Retina (tissue), 1 donor: Measurements from ENCODE around the gene SFMBT1.

Experiments
- DNase-seq: peaks from one replicate; pipeline ENCODE4 v3.0.0-alpha.2; 2016

The SFMBT1 gene

GRCh38 chr3:53045518-53046170, at the start of gene SFMBT1:
SFMBT1 (minus strand) TSS chr3:53046073; CDS start chr3:52969128, 76,945 bp downstream.
- DNase-seq = peak; percentile 84

GRCh38 chr3:53092942-53093341, 47.1 kb upstream of the SFMBT1 start:
- no peak for DNase-seq

GRCh38 chr3:53092216-53092615, 46.3 kb upstream of the SFMBT1 start:
- DNase-seq = no peak

GRCh38 chr3:53091011-53091410, 45.1 kb upstream of the SFMBT1 start:
- no peak for DNase-seq

- DNase-seq = no peak
Measured at GRCh38 chr3:53089511-53089910, 43.6 kb upstream of the SFMBT1 start.

GRCh38 chr3:53085476-53085875, 39.6 kb upstream of the SFMBT1 start:
- no peak for DNase-seq

GRCh38 chr3:53084310-53085001, 38.6 kb upstream of the SFMBT1 start:
- DNase-seq = peak; percentile 57

- no peak for DNase-seq
Measured at GRCh38 chr3:53083949-53084309, 38.1 kb upstream of the SFMBT1 start.

GRCh38 chr3:53083521-53083920, 37.6 kb upstream of the SFMBT1 start:
- DNase-seq = peak; percentile 37

- DNase-seq = no peak
Measured at GRCh38 chr3:53082736-53083135, 36.9 kb upstream of the SFMBT1 start.

GRCh38 chr3:53081318-53081717, 35.4 kb upstream of the SFMBT1 start:
- no peak for DNase-seq

- DNase-seq = no peak
Measured at GRCh38 chr3:53080612-53081205, 34.8 kb upstream of the SFMBT1 start.

GRCh38 chr3:53079791-53080555, 34.1 kb upstream of the SFMBT1 start:
- DNase-seq = no peak

- no peak for DNase-seq
Measured at GRCh38 chr3:53079147-53079546, 33.3 kb upstream of the SFMBT1 start.

- no peak for DNase-seq
Measured at GRCh38 chr3:53078656-53079055, 32.8 kb upstream of the SFMBT1 start.

- DNase-seq = peak; percentile 62
Measured at GRCh38 chr3:53077476-53078220, 31.8 kb upstream of the SFMBT1 start.

GRCh38 chr3:53075743-53076140, 29.9 kb upstream of the SFMBT1 start:
- DNase-seq = no peak

- DNase-seq = no peak
Measured at GRCh38 chr3:53074761-53075742, 29.2 kb upstream of the SFMBT1 start.

- DNase-seq = no peak
Measured at GRCh38 chr3:53074366-53074696, 28.5 kb upstream of the SFMBT1 start.

- DNase-seq = peak; percentile 48
Measured at GRCh38 chr3:53073553-53074365, 27.9 kb upstream of the SFMBT1 start.
